H9 (cell line): ENCODE measurements around the gene TOX4. TPM values are rescaled to one million over a fixed set of nuclear protein-coding genes. Genes with fewer than 3 reads are reported as not detected.

Experiments used
- DNase-seq: peaks from one replicate; pipeline ENCODE4 v3.0.0-alpha.2; 2017
- H2AFZ ChIP-seq: one replicate; pipeline ENCODE4 v1.6.1; 2013; ENCODE audit warnings: mild to moderate bottlenecking, low read length, control low read depth, moderate library complexity
- H2AK5ac ChIP-seq: 2 replicates; pipeline ENCODE4 v1.6.1; 2013; ENCODE audit warnings: low read length, control low read depth, mixed read lengths; ENCODE audit not compliant: insufficient read length
- H2BK120ac ChIP-seq: one replicate; pipeline ENCODE4 v1.6.1; 2013; ENCODE audit warnings: low read depth, mild to moderate bottlenecking, low read length, control low read depth, inconsistent platforms; ENCODE audit not compliant: poor library complexity, severe bottlenecking
- H2BK12ac ChIP-seq: 2 replicates; pipeline ENCODE4 v1.6.1; 2013; ENCODE audit warnings: low read length, control low read depth, mixed read lengths, low read depth; ENCODE audit not compliant: insufficient read length
- H2BK15ac ChIP-seq: 2 replicates; pipeline ENCODE4 v1.6.1; 2013; ENCODE audit warnings: low read depth, low read length, control low read depth
- H2BK20ac ChIP-seq: one replicate; pipeline ENCODE4 v1.6.1; 2013; ENCODE audit warnings: low read depth, mild to moderate bottlenecking, low read length, control low read depth, inconsistent platforms; ENCODE audit not compliant: poor library complexity, severe bottlenecking
- H2BK5ac ChIP-seq: 2 replicates; pipeline ENCODE4 v1.6.1; 2013; ENCODE audit warnings: low read length, control low read depth, mixed read lengths; ENCODE audit not compliant: insufficient read length
- H3K14ac ChIP-seq: 2 replicates; pipeline ENCODE4 v1.6.1; 2013; ENCODE audit warnings: low read length, control low read depth; ENCODE audit not compliant: insufficient read depth
- H3K18ac ChIP-seq: 2 replicates; pipeline ENCODE4 v1.6.1; 2013; ENCODE audit warnings: low read depth, mild to moderate bottlenecking, mixed read lengths, low read length, control low read depth; ENCODE audit not compliant: insufficient read length
- H3K23ac ChIP-seq: 2 replicates; pipeline ENCODE4 v1.6.1; 2013; ENCODE audit warnings: low read length, control low read depth, mixed read lengths, low read depth; ENCODE audit not compliant: insufficient read length
- H3K23me2 ChIP-seq: 2 replicates; pipeline ENCODE4 v1.6.1; 2013; ENCODE audit warnings: low read depth, mild to moderate bottlenecking, mixed read lengths, low read length, control low read depth; ENCODE audit not compliant: insufficient read length, poor library complexity, severe bottlenecking
- H3K27ac ChIP-seq: 2 replicates; pipeline ENCODE4 v1.5.1; 2013; ENCODE audit warnings: low read length, control low read depth, mixed read lengths, low read depth; ENCODE audit not compliant: insufficient read length
- H3K27me3 ChIP-seq: 2 replicates; pipeline ENCODE4 v1.6.1; 2013; ENCODE audit warnings: low read length, control low read depth, inconsistent platforms; ENCODE audit not compliant: insufficient read depth
- H3K4ac ChIP-seq: 2 replicates; pipeline ENCODE4 v1.6.1; 2013; ENCODE audit warnings: low read depth, mild to moderate bottlenecking, control low read depth, inconsistent platforms, low read length, moderate library complexity
- H3K4me1 ChIP-seq: 2 replicates; pipeline ENCODE4 v1.6.1; 2013; ENCODE audit warnings: low read length, control low read depth, inconsistent platforms; ENCODE audit not compliant: insufficient read depth
- H3K4me2 ChIP-seq: 2 replicates; pipeline ENCODE4 v1.6.1; 2013; ENCODE audit warnings: low read length, control low read depth, mixed read lengths; ENCODE audit not compliant: insufficient read length, insufficient read depth
- H3K56ac ChIP-seq: 2 replicates; pipeline ENCODE4 v1.6.1; 2013; ENCODE audit warnings: low read depth, mild to moderate bottlenecking, mixed read lengths, low read length, control low read depth; ENCODE audit not compliant: insufficient read length
- H3K79me1 ChIP-seq: 2 replicates; pipeline ENCODE4 v1.6.1; 2013; ENCODE audit warnings: low read depth, mild to moderate bottlenecking, moderate library complexity, low read length, control low read depth, inconsistent platforms; ENCODE audit not compliant: insufficient read depth, poor library complexity, severe bottlenecking
- H3K79me2 ChIP-seq: 2 replicates; pipeline ENCODE4 v1.6.1; 2013; ENCODE audit warnings: low read length, control low read depth, inconsistent platforms; ENCODE audit not compliant: insufficient read depth
- H3K9ac ChIP-seq: 2 replicates; pipeline ENCODE4 v1.6.1; 2013; ENCODE audit warnings: low read length, control low read depth, mixed read lengths; ENCODE audit not compliant: insufficient read length; ENCODE audit errors: extremely low read depth
- H3K9me3 ChIP-seq: one replicate; pipeline ENCODE4 v1.6.1; 2013; ENCODE audit warnings: low read depth, low read length, inconsistent platforms; ENCODE audit not compliant: control insufficient read depth
- H3T11ph ChIP-seq: one replicate; pipeline ENCODE4 v1.6.1; 2013; ENCODE audit warnings: mild to moderate bottlenecking, low read length, control low read depth, inconsistent platforms
- H4K20me1 ChIP-seq: one replicate; pipeline ENCODE4 v1.6.1; 2013; ENCODE audit not compliant: control insufficient read depth, insufficient read length, insufficient read depth
- H4K5ac ChIP-seq: 2 replicates; pipeline ENCODE4 v1.6.1; 2013; ENCODE audit warnings: low read depth, mild to moderate bottlenecking, mixed read lengths, low read length, control low read depth; ENCODE audit not compliant: insufficient read length
- H4K8ac ChIP-seq: replicated peaks from 2 replicates; pipeline ENCODE4 v1.6.1; 2013; ENCODE audit warnings: low read length, control low read depth, mixed read lengths, low read depth; ENCODE audit not compliant: insufficient read length
- H4K91ac ChIP-seq: 2 replicates; pipeline ENCODE4 v1.6.1; 2013; ENCODE audit warnings: low read depth, mild to moderate bottlenecking, moderate library complexity, mixed read lengths, low read length, control low read depth; ENCODE audit not compliant: insufficient read length
- H3K27ac Mint-ChIP-seq, 3 experiments: 2 replicates in 2 of 3; 3 replicates in 1 of 3; pipeline ENCODE4 v1.8.0; 2020 to 2021; ENCODE audit warnings: mixed read lengths in 3 of 3, mild to moderate bottlenecking in 1 of 3, moderate library complexity in 1 of 3
- H3K27me3 Mint-ChIP-seq: 2 replicates; pipeline ENCODE4 v1.8.0; 2021; ENCODE audit warnings: low read depth, mild to moderate bottlenecking, moderate library complexity, mixed read lengths
- H3K36me3 Mint-ChIP-seq, 3 experiments: 2 replicates in 2 of 3; 3 replicates in 1 of 3; pipeline ENCODE4 v1.8.0; 2020 to 2021; ENCODE audit warnings: low read depth in 3 of 3, mixed read lengths in 3 of 3; ENCODE audit not compliant: insufficient read depth in 1 of 3
- H3K4me1 Mint-ChIP-seq, 2 experiments: 2 replicates each; pipeline ENCODE4 v1.8.0; 2020; ENCODE audit warnings: mixed read lengths in 2 of 2
- H3K4me3 Mint-ChIP-seq, 2 experiments: 2 replicates in 1 of 2; 3 replicates in 1 of 2; pipeline ENCODE4 v1.8.0; 2020 to 2021; ENCODE audit warnings: mild to moderate bottlenecking in 2 of 2, mixed read lengths in 2 of 2, moderate library complexity in 1 of 2
- H3K9me3 Mint-ChIP-seq, 2 experiments: 2 replicates in 1 of 2; 3 replicates in 1 of 2; pipeline ENCODE4 v1.8.0; 2020; ENCODE audit warnings: mild to moderate bottlenecking in 2 of 2, mixed read lengths in 2 of 2, moderate library complexity in 1 of 2
- CTCF ChIP-seq: fragments of 200-600 bp; sonication (generic); conservative IDR thresholded peaks from 3 replicates; pipeline ENCODE4 v1.8.0; 2021; ENCODE audit warnings: antibody characterized with exemption, mild to moderate bottlenecking
- WGBS: extraction: QIAGEN DNeasy Blood & Tissue Kit; methylation state at CpG from one replicate; pipeline ENCODE4 v1.1.7; 2013; ENCODE audit warnings: missing lambda C conversion rate, low lambda C conversion rate, mixed read lengths; ENCODE audit not compliant: insufficient read length; ENCODE audit errors: extremely low coverage; 5-methylcytosine and 5-hydroxymethylcytosine counted together
- total RNA-seq: library from RNA; stranded (reverse); gene quantifications from 2 replicates; pipeline ENCODE4 v1.2.1, GENCODE V29; 2021

The TOX4 gene
- total RNA-seq, 1 experiment from 2014 or later, result 64.7 TPM

GRCh38 chr14:21543521-21543960, 66.5 kb downstream of the TOX4 start:
- Histone ChIP-seq H3K79me2 (no peaks in the 10 kb centered on the region), H2BK12ac (no peak overlapping the region), H3K9me3 (no peaks in the 10 kb centered on the region), H2BK20ac (no peak overlapping the region), H3K23ac (no peak overlapping the region), H3K56ac (no peak overlapping the region), H3K27me3 (no peaks in the 10 kb centered on the region), H3K4me2 (peak overlapping the region; percentile 26), H3K4me1 (peaks cover 3% of the 10 kb centered on the region; the same call in 1 of the 2 replicates), H2BK15ac (no peak overlapping the region), H4K20me1 (no peaks in the 10 kb centered on the region), H3K9ac (no peak overlapping the region), H2AK5ac (no peak overlapping the region), H2AFZ (no peak overlapping the region), H4K91ac (no peak overlapping the region), H4K8ac (no peak overlapping the region), H2BK120ac (no peak overlapping the region), H3T11ph (no peak overlapping the region), H3K23me2 (peaks cover 4% of the 10 kb centered on the region), H3K79me1 (no peaks in the 10 kb centered on the region), H3K27ac (peak overlapping the region; percentile 46), H3K14ac (no peak overlapping the region), H2BK5ac (no peak overlapping the region), H4K5ac (no peak overlapping the region), H3K4ac (no peak overlapping the region), H3K18ac (no peak overlapping the region)
- Mint-ChIP-seq H3K4me3 (peak overlapping the region; percentile 21 to 56), H3K36me3 (peaks cover 8 to 11% (median 10%) of the 10 kb centered on the region in 3 experiments), H3K27ac (peak overlapping the region; percentile 68 to 95 (median 91)), H3K27me3 (no peaks in the 10 kb centered on the region; the same call in 1 of the 2 replicates), H3K4me1 (peaks cover 38 to 45% of the 10 kb centered on the region in 2 experiments), H3K9me3 (peaks cover 9 to 16% of the 10 kb centered on the region in 2 experiments)
- DNase-seq, result peak; percentile 62
- no CpG with 5 or more reads among the region's 7 CpGs for whole genome bisulfite sequencing
- no peak for TF ChIP-seq CTCF
